ENCODE results near the gene TKFC. TPM values are rescaled to one million over a fixed set of nuclear protein-coding genes. Genes with fewer than 3 reads are reported as not detected.

Gene TKFC
- total and polyA plus RNA-seq, 2 experiments from 2014 or later = 39.8 to 44.6 TPM

DNA sequence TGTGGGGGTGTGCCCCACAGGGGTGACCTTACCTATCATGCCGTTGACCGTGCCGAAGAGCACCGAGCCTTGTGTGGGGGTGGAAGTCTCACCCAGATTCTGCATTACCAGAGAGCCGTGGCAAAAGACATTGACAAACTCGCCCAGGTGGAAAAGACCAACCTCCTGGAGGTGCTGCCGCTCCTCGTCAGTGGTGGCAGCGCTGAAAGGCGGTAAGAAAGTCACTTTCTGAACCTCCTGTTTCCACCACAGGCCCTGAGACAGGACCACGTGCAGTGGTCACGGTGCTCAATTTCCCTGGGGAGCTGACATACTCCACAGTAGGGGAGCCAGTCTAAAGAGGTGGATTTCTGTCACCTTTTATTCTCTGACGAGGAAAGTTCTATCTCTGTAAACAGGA lies 30.5 kb upstream of the TKFC start:
- H3K27ac ChIP-seq = no peak overlapping the region
- DNase-seq = no peak
- TF ChIP-seq EZH2 (IDR thresholded peaks at IDR 0.05; ENCODE audit: insufficient read depth, poor library complexity, severe bottlenecking) = no peak
- no peak for TF ChIP-seq EZH2phosphoT487 (IDR thresholded peaks at IDR 0.05; ENCODE audit: insufficient read depth, low read depth)
- in situ Hi-C loops (cut with MboI) = no loop called here
- 0 out of 2 replicates have a peak, but pooled peaks cover 6% of the 10 kb centered on the region for H3K79me2 ChIP-seq (ENCODE audit: insufficient read depth)
- H3K9me2 ChIP-seq (ENCODE audit: insufficient read depth) = no peaks in the 10 kb centered on the region
- 87 to 88% methylated on average over 13 of the region's 13 CpGs for WGBS, 2 experiments (ENCODE audit: low coverage in 1 of 2, low lambda C conversion rate in 2 of 2, missing lambda C conversion rate in 2 of 2)
- no peak overlapping the region for H3K9ac ChIP-seq
- no peak overlapping the region for H2AFZ ChIP-seq
- H3K4me3 ChIP-seq = no peak overlapping the region
- peaks cover 45% of the 10 kb centered on the region for H3F3A ChIP-seq (ENCODE audit: insufficient read depth)
- no peaks in the 10 kb centered on the region; the same call in 1 of the 2 replicates for H4K20me1 ChIP-seq (ENCODE audit: insufficient read depth)
- H3K9me3 ChIP-seq (ENCODE audit: low read depth) = no peaks in the 10 kb centered on the region
- H3K27me3 ChIP-seq (replicated peaks; ENCODE audit: insufficient read depth) = no peaks in the 10 kb centered on the region
- peaks cover 66% of the 10 kb centered on the region for H3K36me3 ChIP-seq (ENCODE audit: low read depth)
- no peak overlapping the region for H3K4me2 ChIP-seq (ENCODE audit: unreplicated experiment)
- peaks cover 14% of the 10 kb centered on the region for H3K4me1 ChIP-seq (ENCODE audit: insufficient read depth)

DNA sequence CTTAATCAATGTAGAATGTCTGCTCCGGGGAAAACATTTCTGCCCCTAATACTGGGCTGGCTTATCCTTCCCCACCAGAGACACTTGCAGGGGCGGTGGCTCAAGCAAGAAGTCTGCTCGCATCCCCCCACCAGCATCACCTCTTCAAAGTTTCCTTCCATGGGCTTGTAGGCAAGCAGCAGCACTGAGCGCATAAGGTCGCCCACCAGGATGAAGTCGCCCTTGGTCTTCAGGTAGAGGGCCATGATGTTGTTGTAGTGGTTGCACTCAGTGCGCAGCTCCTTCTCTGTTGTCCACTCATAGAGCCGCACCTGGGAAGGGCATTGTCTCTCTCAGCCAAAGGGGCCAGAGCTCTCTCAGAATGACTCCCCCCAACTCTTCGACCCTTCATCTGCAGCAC lies 29.3 kb upstream of the TKFC start:
- WGBS, 2 experiments (ENCODE audit: low coverage in 1 of 2, low lambda C conversion rate in 2 of 2, missing lambda C conversion rate in 2 of 2) = 93 to 96% methylated on average over 9 of the region's 9 CpGs
- no peaks in the 10 kb centered on the region for H3K9me3 ChIP-seq (ENCODE audit: low read depth)
- no peaks in the 10 kb centered on the region for H3K27me3 ChIP-seq (replicated peaks; ENCODE audit: insufficient read depth)
- peaks cover 76% of the 10 kb centered on the region for H3K36me3 ChIP-seq (ENCODE audit: low read depth)
- no peak for TF ChIP-seq EZH2phosphoT487 (IDR thresholded peaks at IDR 0.05; ENCODE audit: insufficient read depth, low read depth)
- TF ChIP-seq EZH2 (IDR thresholded peaks at IDR 0.05; ENCODE audit: insufficient read depth, poor library complexity, severe bottlenecking) = no peak
- no peaks in the 10 kb centered on the region for H3K9me2 ChIP-seq (ENCODE audit: insufficient read depth)
- peaks cover 33% of the 10 kb centered on the region for H3F3A ChIP-seq (ENCODE audit: insufficient read depth)
- no peak overlapping the region for H3K4me2 ChIP-seq (ENCODE audit: unreplicated experiment)
- in situ Hi-C loops (cut with MboI) = no loop called here
- no peak overlapping the region for H2AFZ ChIP-seq
- DNase-seq = no peak
- no peak overlapping the region for H3K4me3 ChIP-seq
- no peaks in the 10 kb centered on the region; the same call in 1 of the 2 replicates for H4K20me1 ChIP-seq (ENCODE audit: insufficient read depth)
- H3K79me2 ChIP-seq (ENCODE audit: insufficient read depth) = peaks cover 11% of the 10 kb centered on the region
- no peak overlapping the region for H3K27ac ChIP-seq
- no peak overlapping the region for H3K9ac ChIP-seq
- H3K4me1 ChIP-seq (ENCODE audit: insufficient read depth) = peaks cover 3% of the 10 kb centered on the region

DNA sequence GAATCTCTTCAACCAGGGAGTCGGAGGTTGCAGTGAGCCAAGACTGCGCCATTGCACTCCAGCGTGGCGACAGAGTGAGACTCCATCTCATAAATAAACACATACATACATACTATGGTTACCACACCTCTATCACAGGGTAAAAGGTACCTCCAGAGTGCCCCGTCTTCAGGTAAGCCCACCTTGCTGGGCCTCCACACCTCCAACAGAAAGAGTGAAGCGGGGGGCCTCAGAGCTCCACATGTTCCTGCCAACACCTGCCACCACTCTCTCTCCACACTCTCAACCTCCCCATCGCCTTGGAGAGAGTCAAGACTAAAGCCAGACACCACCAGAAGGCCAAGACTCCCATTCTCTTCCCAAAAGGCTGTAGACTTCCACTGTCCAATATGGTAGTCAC lies 27.6 kb upstream of the TKFC start:
- Histone ChIP-seq H3K4me2 (ENCODE audit: unreplicated experiment) (no peak overlapping the region), H3K9me3 (ENCODE audit: low read depth) (no peaks in the 10 kb centered on the region), H3K9ac (no peak overlapping the region), H3K9me2 (ENCODE audit: insufficient read depth) (no peaks in the 10 kb centered on the region), H3K79me2 (ENCODE audit: insufficient read depth) (peaks cover 23% of the 10 kb centered on the region), H3F3A (ENCODE audit: insufficient read depth) (peaks cover 17% of the 10 kb centered on the region), H3K4me3 (no peak overlapping the region), H2AFZ (no peak overlapping the region), H3K36me3 (ENCODE audit: low read depth) (peaks cover 76% of the 10 kb centered on the region), H3K27ac (no peak overlapping the region), H3K27me3 (replicated peaks; ENCODE audit: insufficient read depth) (no peaks in the 10 kb centered on the region), H4K20me1 (ENCODE audit: insufficient read depth) (no peaks in the 10 kb centered on the region; the same call in 1 of the 2 replicates), H3K4me1 (ENCODE audit: insufficient read depth) (no peaks in the 10 kb centered on the region)
- WGBS, 2 experiments (ENCODE audit: low coverage in 1 of 2, low lambda C conversion rate in 2 of 2, missing lambda C conversion rate in 2 of 2) = 91 to 95% methylated on average over 7 of the region's 7 CpGs
- TF ChIP-seq EZH2 (IDR thresholded peaks at IDR 0.05; ENCODE audit: insufficient read depth, poor library complexity, severe bottlenecking) (no peak), EZH2phosphoT487 (IDR thresholded peaks at IDR 0.05; ENCODE audit: insufficient read depth, low read depth) (no peak)
- in situ Hi-C loops (cut with MboI) = no loop called here
- DNase-seq = no peak

DNA sequence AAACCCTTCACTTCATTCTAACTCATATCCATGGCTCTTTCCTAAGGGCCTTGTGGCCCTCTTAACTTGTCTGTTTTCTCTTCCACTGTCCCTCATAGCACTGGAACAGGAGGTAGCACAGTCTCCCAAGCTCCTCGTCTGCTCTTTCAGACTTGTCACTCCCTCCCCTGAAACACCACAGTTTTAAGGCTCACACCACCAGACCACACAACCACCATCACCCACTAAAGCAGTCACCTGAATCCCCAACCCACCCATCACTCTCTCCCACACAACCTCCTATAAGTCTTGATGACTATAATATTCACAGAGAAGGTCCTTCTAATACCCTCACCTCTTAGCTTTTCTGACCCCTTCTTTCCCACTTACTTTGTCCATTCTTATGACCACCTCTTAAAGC lies 26.8 kb upstream of the TKFC start:
- in situ Hi-C loops (cut with MboI) = no loop called here
- Histone ChIP-seq H2AFZ (no peak overlapping the region), H3K79me2 (ENCODE audit: insufficient read depth) (peaks cover 23% of the 10 kb centered on the region), H3K27ac (no peak overlapping the region), H3K4me3 (no peak overlapping the region), H3K9me3 (ENCODE audit: low read depth) (no peaks in the 10 kb centered on the region), H3K9ac (no peak overlapping the region), H3K9me2 (ENCODE audit: insufficient read depth) (no peaks in the 10 kb centered on the region), H3K4me2 (ENCODE audit: unreplicated experiment) (no peak overlapping the region), H3K4me1 (ENCODE audit: insufficient read depth) (no peaks in the 10 kb centered on the region), H4K20me1 (ENCODE audit: insufficient read depth) (no peaks in the 10 kb centered on the region; the same call in 1 of the 2 replicates), H3K27me3 (replicated peaks; ENCODE audit: insufficient read depth) (no peaks in the 10 kb centered on the region), H3K36me3 (ENCODE audit: low read depth) (peaks cover 76% of the 10 kb centered on the region), H3F3A (ENCODE audit: insufficient read depth) (peaks cover 9% of the 10 kb centered on the region; the same call in 1 of the 2 replicates)
- WGBS, 2 experiments (ENCODE audit: low coverage in 1 of 2, low lambda C conversion rate in 2 of 2, missing lambda C conversion rate in 2 of 2) = 67 to 70% methylated on average over 1 of the region's 1 CpG
- no peak for DNase-seq
- TF ChIP-seq EZH2phosphoT487 (IDR thresholded peaks at IDR 0.05; ENCODE audit: insufficient read depth, low read depth) (no peak), EZH2 (IDR thresholded peaks at IDR 0.05; ENCODE audit: insufficient read depth, poor library complexity, severe bottlenecking) (no peak)

DNA sequence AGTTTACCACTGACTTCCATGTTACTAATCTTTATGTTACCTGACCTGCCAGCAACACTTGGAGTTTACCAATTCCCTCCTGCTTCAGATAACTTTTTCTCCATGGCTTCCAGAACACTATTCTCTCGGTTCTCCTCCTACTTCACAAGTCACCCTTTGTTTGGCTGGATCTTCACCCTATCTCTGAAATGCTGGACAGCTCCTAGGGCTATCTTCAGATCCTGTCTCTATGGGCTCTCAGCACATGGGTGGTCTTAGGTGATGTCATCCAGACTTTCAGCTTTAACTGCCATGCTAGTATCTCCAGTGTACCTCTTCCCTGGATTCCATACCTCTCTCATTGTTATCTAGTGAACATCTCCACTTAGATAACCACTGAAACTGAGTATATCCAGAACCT lies 25.7 kb upstream of the TKFC start:
- peaks cover 76% of the 10 kb centered on the region for H3K36me3 ChIP-seq (ENCODE audit: low read depth)
- H3K4me3 ChIP-seq = no peak overlapping the region
- H3K9me3 ChIP-seq (ENCODE audit: low read depth) = no peaks in the 10 kb centered on the region
- in situ Hi-C loops (cut with MboI) = no loop called here
- H3F3A ChIP-seq (ENCODE audit: insufficient read depth) = no peaks in the 10 kb centered on the region
- no peaks in the 10 kb centered on the region for H3K4me1 ChIP-seq (ENCODE audit: insufficient read depth)
- H3K27me3 ChIP-seq (replicated peaks; ENCODE audit: insufficient read depth) = no peaks in the 10 kb centered on the region
- no peaks in the 10 kb centered on the region; the same call in 1 of the 2 replicates for H4K20me1 ChIP-seq (ENCODE audit: insufficient read depth)
- no peak overlapping the region for H3K27ac ChIP-seq
- H2AFZ ChIP-seq = no peak overlapping the region
- no peaks in the 10 kb centered on the region for H3K9me2 ChIP-seq (ENCODE audit: insufficient read depth)
- peaks cover 29% of the 10 kb centered on the region for H3K79me2 ChIP-seq (ENCODE audit: insufficient read depth)
- DNase-seq = no peak
- H3K9ac ChIP-seq = no peak overlapping the region
- TF ChIP-seq EZH2phosphoT487 (IDR thresholded peaks at IDR 0.05; ENCODE audit: insufficient read depth, low read depth) = no peak
- TF ChIP-seq EZH2 (IDR thresholded peaks at IDR 0.05; ENCODE audit: insufficient read depth, poor library complexity, severe bottlenecking) = no peak
- WGBS, 2 experiments (ENCODE audit: low coverage in 1 of 2, low lambda C conversion rate in 2 of 2, missing lambda C conversion rate in 2 of 2) = 100% methylated on average over 1 of the region's 1 CpG
- no peak overlapping the region for H3K4me2 ChIP-seq (ENCODE audit: unreplicated experiment)
